Lower lobe of right lung (tissue), 2 donors: ENCODE data around the gene RAD51B. TPM values are rescaled to one million over a fixed set of nuclear protein-coding genes. Genes with fewer than 3 reads are reported as not detected.
A peak's percentile ranks its signal among the peaks of the same experiment; 100 is the strongest.

Experiments
- ATAC-seq, 2 donors: fragments of 200-7000 bp; cut with Tn5 transposase; one replicate each; pipeline ENCODE4 v1.9.1; 2020 to 2022; ENCODE audit warnings: mild to moderate bottlenecking in 2 of 2, moderate library complexity in 2 of 2
- DNase-seq: peaks from one replicate; pipeline ENCODE4 v3.0.0-alpha.2; 2020
- H3K27ac ChIP-seq: fragments of 200-600 bp; one replicate; pipeline ENCODE4 v1.8.0; 2022
- H3K27me3 ChIP-seq: fragments of 200-600 bp; one replicate; pipeline ENCODE4 v1.8.0; 2022; ENCODE audit warnings: low read depth
- H3K36me3 ChIP-seq: fragments of 200-600 bp; one replicate; pipeline ENCODE4 v1.8.0; 2022; ENCODE audit warnings: mild to moderate bottlenecking
- H3K4me1 ChIP-seq: fragments of 200-600 bp; one replicate; pipeline ENCODE4 v1.8.0; 2022
- H3K4me3 ChIP-seq: fragments of 200-600 bp; one replicate; pipeline ENCODE4 v1.8.0; 2022; ENCODE audit warnings: mild to moderate bottlenecking
- H3K9me3 ChIP-seq: fragments of 200-600 bp; one replicate; pipeline ENCODE4 v1.8.0; 2022
- CTCF ChIP-seq: fragments of 200-600 bp; IDR thresholded peaks from one replicate; pipeline ENCODE4 v1.8.0; 2022; ENCODE audit warnings: antibody characterized with exemption, mild to moderate bottlenecking
- intact Hi-C: fragments of 100-400 bp; cut with DNase I; formaldehyde crosslinking; loops from one replicate; pipeline ENCODE4 v1.11.0; 2022
- total RNA-seq: library from RNA; stranded (reverse); fragmentation: NEBNext Ultra II Directional; extraction: Animal tissue kit (Norgen Biotek cat#: 25700); gene quantifications from one replicate; pipeline ENCODE4 v1.2.1, GENCODE V29; 2021
- donor health status: DM: no; HTN: yes; CAD: no; lungs with severe emphysema.

The RAD51B gene
- total RNA-seq, 1 donor from 2014 or later = 22.2 TPM

GRCh38 chr14:68727315-68728047 lies 907.9 kb downstream of the RAD51B start:
- H3K4me1 ChIP-seq = peaks cover 33% of the 10 kb centered on the region
- DNase-seq (no peak), ATAC-seq (peak; percentile 55 to 60)
- H3K4me3 ChIP-seq = no peak overlapping the region
- no peaks in the 10 kb centered on the region for H3K36me3 ChIP-seq
- H3K9me3 ChIP-seq = no peaks in the 10 kb centered on the region
- TF ChIP-seq CTCF = no peak
- intact Hi-C loops = no loop called here
- H3K27ac ChIP-seq = peak overlapping the region; percentile 54
- no peaks in the 10 kb centered on the region for H3K27me3 ChIP-seq

GRCh38 chr14:68728342-68729106 lies 908.9 kb downstream of the RAD51B start:
- Histone ChIP-seq H3K27ac (peak overlapping the region; percentile 54), H3K9me3 (no peaks in the 10 kb centered on the region), H3K36me3 (no peaks in the 10 kb centered on the region), H3K27me3 (no peaks in the 10 kb centered on the region), H3K4me3 (no peak overlapping the region), H3K4me1 (peaks cover 37% of the 10 kb centered on the region)
- ATAC-seq (peak; percentile 51 to 65), DNase-seq (no peak)
- TF ChIP-seq CTCF = no peak
- intact Hi-C loops = no loop called here

- Histone ChIP-seq H3K4me1 (peaks cover 48% of the 10 kb centered on the region), H3K36me3 (no peaks in the 10 kb centered on the region), H3K4me3 (no peak overlapping the region), H3K9me3 (no peaks in the 10 kb centered on the region), H3K27me3 (no peaks in the 10 kb centered on the region), H3K27ac (no peak overlapping the region)
- no peak for ATAC-seq
- no peak for DNase-seq
- no peak for TF ChIP-seq CTCF
- intact Hi-C loops = no loop called here
Observed at GRCh38 chr14:68729556-68729955, 910.0 kb downstream of the RAD51B start.

GRCh38 chr14:68730348-68730747 lies 910.8 kb downstream of the RAD51B start:
- Histone ChIP-seq H3K27ac (no peak overlapping the region), H3K36me3 (no peaks in the 10 kb centered on the region), H3K9me3 (no peaks in the 10 kb centered on the region), H3K4me3 (no peak overlapping the region), H3K4me1 (peaks cover 56% of the 10 kb centered on the region), H3K27me3 (no peaks in the 10 kb centered on the region)
- intact Hi-C loops = no loop called here
- ATAC-seq (no peak), DNase-seq (no peak)
- TF ChIP-seq CTCF = no peak

- DNase-seq = no peak
- H3K4me1 ChIP-seq = peaks cover 61% of the 10 kb centered on the region
Observed at GRCh38 chr14:68730811-68731425, 911.3 kb downstream of the RAD51B start.

More at GRCh38 chr14:68730811-68731425, 911.3 kb downstream of the RAD51B start:
- no peaks in the 10 kb centered on the region for H3K9me3 ChIP-seq
- TF ChIP-seq CTCF = no peak
- no peak overlapping the region for H3K4me3 ChIP-seq
- no peaks in the 10 kb centered on the region for H3K27me3 ChIP-seq
- intact Hi-C loops = no loop called here
- ATAC-seq = no peak
- H3K27ac ChIP-seq = no peak overlapping the region
- no peaks in the 10 kb centered on the region for H3K36me3 ChIP-seq
